Body of pancreas (tissue), 4 donors: ENCODE data around the gene AFF2.

Experiments
- POLR2A ChIP-seq, 3 donors: fragments of 450-650 bp; IDR thresholded peaks; one replicate each; pipeline ENCODE4 v1.6.1; 2016; ENCODE audit warnings: antibody characterized with exemption in 3 of 3, mild to moderate bottlenecking in 2 of 3
- TF ChIP-seq, protein P1 (sequence below), 7 experiments: fragments of 450-650 bp in 4 of 7; fragments of 200-600 bp in 3 of 7; sonication (generic) in 3 of 7; IDR thresholded peaks; one replicate each; pipeline ENCODE4 v1.5.1; 2016 to 2019; ENCODE audit warnings: antibody characterized with exemption in 7 of 7

DNA sequence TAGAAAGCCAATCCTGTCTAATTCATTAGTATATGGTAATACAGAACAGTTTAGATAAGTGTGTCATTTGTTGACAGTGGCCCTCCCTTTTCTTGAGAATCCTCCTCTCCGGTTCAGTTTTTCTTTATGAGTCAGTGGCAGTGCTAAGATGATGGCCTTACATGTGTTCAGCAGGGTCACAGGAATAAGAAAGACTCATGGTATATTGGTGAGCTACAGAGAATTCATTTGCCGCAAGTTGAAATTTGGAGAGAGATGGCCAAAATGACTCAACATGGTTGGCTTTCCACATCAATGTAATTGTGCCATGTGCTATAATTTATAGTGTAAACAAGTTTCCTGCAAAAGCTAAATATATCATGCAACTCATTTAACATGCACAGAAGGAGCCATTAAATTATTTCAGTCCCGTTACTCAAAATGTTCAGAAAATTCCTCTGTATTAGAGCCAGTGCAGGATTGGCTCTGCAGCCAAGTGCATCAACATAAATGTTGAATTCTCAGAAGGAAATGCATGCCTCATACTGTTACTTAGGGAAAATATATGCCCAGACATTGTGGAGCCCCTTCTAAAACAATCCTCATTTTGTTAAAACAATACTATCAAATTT is 374.3 kb downstream of the AFF2 start:
- TF ChIP-seq, protein P1, sequence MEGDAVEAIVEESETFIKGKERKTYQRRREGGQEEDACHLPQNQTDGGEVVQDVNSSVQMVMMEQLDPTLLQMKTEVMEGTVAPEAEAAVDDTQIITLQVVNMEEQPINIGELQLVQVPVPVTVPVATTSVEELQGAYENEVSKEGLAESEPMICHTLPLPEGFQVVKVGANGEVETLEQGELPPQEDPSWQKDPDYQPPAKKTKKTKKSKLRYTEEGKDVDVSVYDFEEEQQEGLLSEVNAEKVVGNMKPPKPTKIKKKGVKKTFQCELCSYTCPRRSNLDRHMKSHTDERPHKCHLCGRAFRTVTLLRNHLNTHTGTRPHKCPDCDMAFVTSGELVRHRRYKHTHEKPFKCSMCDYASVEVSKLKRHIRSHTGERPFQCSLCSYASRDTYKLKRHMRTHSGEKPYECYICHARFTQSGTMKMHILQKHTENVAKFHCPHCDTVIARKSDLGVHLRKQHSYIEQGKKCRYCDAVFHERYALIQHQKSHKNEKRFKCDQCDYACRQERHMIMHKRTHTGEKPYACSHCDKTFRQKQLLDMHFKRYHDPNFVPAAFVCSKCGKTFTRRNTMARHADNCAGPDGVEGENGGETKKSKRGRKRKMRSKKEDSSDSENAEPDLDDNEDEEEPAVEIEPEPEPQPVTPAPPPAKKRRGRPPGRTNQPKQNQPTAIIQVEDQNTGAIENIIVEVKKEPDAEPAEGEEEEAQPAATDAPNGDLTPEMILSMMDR (IDR thresholded peaks at IDR 0.05), result no peak
- TF ChIP-seq POLR2A (IDR thresholded peaks at IDR 0.05), result no peak
